GM12878 (cell line): ENCODE measurements around the gene MARVELD2. TPM values are rescaled to one million over a fixed set of nuclear protein-coding genes. Genes with fewer than 3 reads are reported as not detected.
A peak's percentile ranks its signal among the peaks of the same experiment; 100 is the strongest.

Source experiments
- ATF7 ChIP-seq: fragments of 450-650 bp; IDR thresholded peaks from 2 replicates; pipeline ENCODE4 v1.6.1; 2016; ENCODE audit warnings: low read depth, mild to moderate bottlenecking
- EED ChIP-seq: sonication (generic); IDR thresholded peaks from 2 replicates; pipeline ENCODE4 v1.6.1; 2016; ENCODE audit warnings: antibody characterized with exemption, low read depth
- IKZF2 ChIP-seq, 2 experiments: fragments of 450-650 bp; IDR thresholded peaks; 2 replicates each; pipeline ENCODE4 v1.6.1; 2017; ENCODE audit warnings: mild to moderate bottlenecking in 2 of 2, moderate library complexity in 2 of 2
- JUNB ChIP-seq: IDR thresholded peaks from 2 replicates; pipeline ENCODE4 v1.6.1; 2016; ENCODE audit warnings: antibody characterized with exemption, mild to moderate bottlenecking
- MYC ChIP-seq: IDR thresholded peaks from 2 replicates; pipeline ENCODE4 v1.6.1; 2011; ENCODE audit warnings: mild to moderate bottlenecking, low read length, moderate library complexity, inconsistent platforms; ENCODE audit not compliant: insufficient read depth, insufficient replicate concordance, insufficient read length, severe bottlenecking
- NKRF ChIP-seq: fragments of 450-650 bp; conservative IDR thresholded peaks from 2 replicates; pipeline ENCODE4 v1.6.1; 2017; ENCODE audit warnings: mild to moderate bottlenecking, moderate library complexity
- RELA ChIP-seq: fragments of 450-650 bp; IDR thresholded peaks from 2 replicates; pipeline ENCODE4 v1.8.0; 2014; ENCODE audit warnings: borderline replicate concordance; ENCODE audit not compliant: partially characterized antibody
- RELB ChIP-seq: fragments of 450-650 bp; IDR thresholded peaks from 2 replicates; pipeline ENCODE4 v1.6.1; 2017; ENCODE audit warnings: low read depth, mild to moderate bottlenecking, moderate library complexity
- SREBF2 ChIP-seq: IDR thresholded peaks from 2 replicates; pipeline ENCODE4 v1.6.1; 2012; ENCODE audit warnings: mild to moderate bottlenecking, low read length
- SRF ChIP-seq, 2 experiments: IDR thresholded peaks; 2 replicates each; pipeline ENCODE4 v1.6.1; 2011; ENCODE audit warnings: low read depth in 2 of 2, low read length in 2 of 2, mild to moderate bottlenecking in 1 of 2, moderate library complexity in 1 of 2
- ZBED1 ChIP-seq: IDR thresholded peaks from 2 replicates; pipeline ENCODE4 v1.6.1; 2016; ENCODE audit warnings: borderline replicate concordance
- polyA plus RNA-seq, 11 experiments: library from polyadenylated mRNA; depleted of rRNA in 4 of 11; unstranded in 6 of 11; stranded (reverse) in 5 of 11; fragments of >200 nt; fragmentation: Nextera tagmentation in 4 of 11; fragmentation: Illumina TruSeq in 1 of 11; extraction: Ambion mirVana in 4 of 11; extraction: Trizol in 1 of 11; gene quantifications; 1 replicate in 1 of 11; 2 replicates in 10 of 11; pipeline versions ENCODE4 v1.2.1 to v1.2.3, GENCODE V29; 2011 to 2016; ENCODE audit warnings: inconsistent platforms in 2 of 11, missing spikeins in 2 of 11, low read depth in 1 of 11
- total RNA-seq, 4 experiments: library from RNA; depleted of rRNA in 3 of 4; stranded (reverse); fragments of >200 nt in 3 of 4; fragmentation: Illumina TruSeq in 1 of 4; extraction: Trizol in 1 of 4; gene quantifications; 2 replicates each; pipeline versions ENCODE4 v1.2.1 to v1.2.3, GENCODE V29; 2013 to 2021

Gene MARVELD2
- total and polyA plus RNA-seq, 10 of the 15 experiments (the other 5 are each of a cell fraction or from before 2014, with no cell fraction given): 0.37 to 6.2 (median 3.8) TPM

DNA sequence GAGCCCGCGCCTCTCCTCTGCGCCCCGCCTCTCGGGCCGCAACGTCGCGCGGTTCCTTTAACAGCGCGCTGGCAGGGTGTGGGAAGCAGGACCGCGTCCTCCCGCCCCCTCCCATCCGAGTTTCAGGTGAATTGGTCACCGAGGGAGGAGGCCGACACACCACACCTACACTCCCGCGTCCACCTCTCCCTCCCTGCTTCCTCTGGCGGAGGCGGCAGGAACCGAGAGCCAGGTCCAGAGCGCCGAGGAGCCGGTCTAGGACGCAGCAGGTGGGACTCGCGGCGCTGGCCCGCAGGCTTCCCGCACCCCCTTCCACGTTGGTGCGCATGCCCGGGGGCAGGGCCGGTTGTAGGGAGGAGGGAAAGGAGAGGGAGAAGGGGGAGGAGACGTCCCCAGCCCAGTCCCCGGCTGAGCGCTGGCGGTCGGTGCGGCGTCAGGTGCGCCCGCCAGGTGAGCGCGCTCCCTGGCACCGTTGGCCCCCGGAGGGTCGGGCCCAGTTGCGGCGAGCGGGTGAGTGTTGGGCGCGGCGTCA lies 77.5 kb downstream of the MARVELD2 start, which contains the start of gene OCLN (continued):
- TF ChIP-seq NKRF: no peak
- TF ChIP-seq ATF7: no peak
- TF ChIP-seq JUNB: no peak
- TF ChIP-seq MYC: no peak
- no peak; a peak in 1 of 4 replicates for TF ChIP-seq IKZF2 (IDR thresholded peaks at IDR 0.05)
- TF ChIP-seq ZBED1: no peak
- no peak for TF ChIP-seq SRF (IDR thresholded peaks at IDR 0.05; ENCODE audit: low read depth in 2 of 2, low read length in 2 of 2)
- TF ChIP-seq RELB: no peak
- TF ChIP-seq RELA: no peak
- TF ChIP-seq EED: peak; percentile 55; the same call in 1 of the 2 replicates
- no peak for TF ChIP-seq SREBF2
